Stimulated activated CD8-positive, alpha-beta memory T cell treated with anti-CD3 and anti-CD28 coated beads, Interleukin-4, amount 100 ng/mL, for 1 hour (primary cell): ENCODE results near the gene GOLGA8T.
A peak's percentile ranks its signal among the peaks of the same experiment; 100 is the strongest.
"Not testable (repeated sequence)": the region's sequence is repeated elsewhere in the genome, so short reads cannot be mapped to it uniquely, and the experiment has no call there.

Experiments
- DNase-seq, 2 donors: peaks; one replicate each; pipeline ENCODE4 v3.0.0-alpha.2; 2020; ENCODE audit warnings: low read depth in 2 of 2, low spot score in 1 of 2

GOLGA8T gene

GRCh38 chr15:30134751-30135150 lies at the start of gene GOLGA8T:
TSS of gene GOLGA8T (plus strand) at chr15:30135051. CDS start at chr15:30135149, 98 bp downstream.
- not testable (repeated sequence) for DNase-seq

GRCh38 chr15:30097827-30098226 lies 37.0 kb upstream of the GOLGA8T start:
- not testable (repeated sequence) for DNase-seq

DNA sequence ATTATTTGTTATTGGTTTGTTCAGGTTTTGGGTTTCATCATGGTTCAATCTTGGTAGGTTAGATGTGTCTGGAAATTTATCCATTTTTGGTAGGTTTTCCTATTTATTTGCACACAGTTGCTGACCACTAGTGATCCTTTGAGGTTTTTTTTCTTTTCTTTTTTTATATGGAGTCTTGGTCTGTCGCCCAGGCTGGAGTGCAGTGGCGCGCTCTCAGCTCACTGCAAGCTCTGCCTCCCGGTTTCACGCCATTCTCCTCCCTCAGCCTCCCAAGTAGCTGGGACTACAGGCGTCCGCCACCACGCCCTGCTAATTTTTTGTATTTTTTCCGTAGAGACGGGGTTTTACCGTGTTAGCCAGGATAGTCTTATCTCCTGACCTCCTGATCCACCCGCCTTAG lies 32.0 kb upstream of the GOLGA8T start:
- DNase-seq = not testable (repeated sequence)

- not testable (repeated sequence) for DNase-seq
Measured at GRCh38 chr15:30103941-30104507, 30.8 kb upstream of the GOLGA8T start.

GRCh38 chr15:30110591-30110990 lies 24.3 kb upstream of the GOLGA8T start:
- not testable (repeated sequence) for DNase-seq

GRCh38 chr15:30130066-30130465 lies 4.8 kb upstream of the GOLGA8T start:
- DNase-seq = not testable (repeated sequence)

- DNase-seq = not testable (repeated sequence)
Measured at GRCh38 chr15:30143246-30143645, 8.4 kb downstream of the GOLGA8T start.

GRCh38 chr15:30149891-30150290 lies 15.0 kb downstream of the GOLGA8T start:
- not testable (repeated sequence) for DNase-seq

DNA sequence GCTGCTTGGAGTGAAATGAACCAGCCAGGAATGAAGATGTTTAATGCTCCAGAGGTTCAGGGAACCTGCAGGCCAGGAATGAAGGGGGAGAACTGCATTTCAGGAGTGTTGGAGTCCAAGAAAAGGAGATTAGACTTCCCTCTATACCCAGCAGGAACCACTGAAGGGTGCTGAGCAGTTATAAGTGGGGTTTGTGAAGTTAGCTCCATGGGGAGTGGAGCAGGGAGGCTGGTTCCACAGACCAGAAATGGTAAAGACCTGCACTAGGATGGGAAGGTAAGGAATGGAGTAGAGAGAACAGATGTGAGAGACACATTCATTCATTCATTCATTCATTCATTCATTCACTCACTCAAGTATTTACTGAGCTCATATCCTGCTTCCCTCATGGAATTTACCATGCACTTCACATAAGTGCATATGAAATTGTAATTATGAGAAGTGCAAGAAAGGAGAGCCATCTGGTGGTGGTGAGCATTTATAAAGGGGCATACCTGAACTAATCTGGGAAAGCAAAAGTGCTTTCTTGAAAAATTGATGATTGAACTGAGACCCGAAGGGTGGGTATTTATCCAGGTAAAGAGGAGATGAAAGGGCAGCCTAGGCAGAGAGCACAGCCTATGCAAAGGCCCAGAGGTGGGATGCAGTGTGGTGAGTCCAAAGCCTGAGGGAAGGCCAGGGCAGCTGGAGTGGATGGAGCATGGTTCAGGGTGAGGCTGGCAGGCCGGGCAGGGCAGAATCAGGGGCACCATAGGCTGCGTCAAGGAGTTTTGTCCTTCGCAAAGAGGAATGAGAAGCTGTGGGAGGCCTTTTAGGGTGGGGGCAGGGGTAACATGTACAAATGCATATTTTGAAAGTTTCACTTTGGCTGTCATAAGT lies 27.9 kb downstream of the GOLGA8T start:
- not testable (repeated sequence) for DNase-seq

DNA sequence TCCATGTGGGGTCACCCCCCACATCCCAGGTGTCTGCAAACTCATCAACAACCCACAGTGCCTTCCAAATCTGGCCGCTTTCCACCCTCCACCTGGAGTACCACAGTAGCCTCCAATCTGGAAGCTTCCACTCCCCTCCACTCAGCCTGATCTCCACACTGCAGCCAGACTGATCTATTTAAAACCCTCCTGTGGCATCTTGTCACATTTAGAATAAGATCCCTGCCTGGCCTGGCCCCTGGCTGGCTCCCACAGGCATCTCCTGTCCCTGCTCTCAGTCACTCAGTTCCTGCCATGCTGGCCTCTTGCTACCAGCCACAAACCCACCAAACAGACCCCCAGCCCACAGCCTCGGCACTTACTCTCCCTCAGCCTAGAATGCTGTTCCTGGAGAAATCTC lies 28.9 kb downstream of the GOLGA8T start:
- not testable (repeated sequence) for DNase-seq

GRCh38 chr15:30164257-30164656 lies 29.4 kb downstream of the GOLGA8T start:
- not testable (repeated sequence) for DNase-seq

- DNase-seq = not testable (repeated sequence)
Measured at GRCh38 chr15:30167403-30167802, 32.6 kb downstream of the GOLGA8T start.

DNA sequence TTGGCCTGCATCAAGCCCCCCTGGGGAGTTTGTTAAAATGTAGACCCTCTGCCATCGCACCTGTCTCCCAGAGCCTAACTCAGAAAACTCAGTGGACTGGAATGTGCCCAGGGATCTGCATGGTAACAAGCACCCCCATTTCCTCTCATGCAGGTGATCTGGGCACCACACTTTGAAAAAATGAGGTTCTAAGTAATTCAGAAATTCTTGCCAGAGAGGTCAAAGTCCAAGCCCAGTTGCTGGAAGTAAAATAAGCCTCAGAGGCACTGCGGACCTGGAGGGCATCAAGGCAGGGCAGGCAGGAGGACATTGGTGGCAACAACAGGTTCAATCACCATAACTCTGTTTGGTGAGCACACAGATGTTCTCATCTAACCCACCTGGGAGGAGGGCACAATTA lies 33.0 kb downstream of the GOLGA8T start:
- DNase-seq = not testable (repeated sequence)

GRCh38 chr15:30171452-30171851 lies 36.6 kb downstream of the GOLGA8T start:
- not testable (repeated sequence) for DNase-seq

GRCh38 chr15:30173041-30173608 lies 38.3 kb downstream of the GOLGA8T start:
- peak; percentile 27 to 32 for DNase-seq

DNA sequence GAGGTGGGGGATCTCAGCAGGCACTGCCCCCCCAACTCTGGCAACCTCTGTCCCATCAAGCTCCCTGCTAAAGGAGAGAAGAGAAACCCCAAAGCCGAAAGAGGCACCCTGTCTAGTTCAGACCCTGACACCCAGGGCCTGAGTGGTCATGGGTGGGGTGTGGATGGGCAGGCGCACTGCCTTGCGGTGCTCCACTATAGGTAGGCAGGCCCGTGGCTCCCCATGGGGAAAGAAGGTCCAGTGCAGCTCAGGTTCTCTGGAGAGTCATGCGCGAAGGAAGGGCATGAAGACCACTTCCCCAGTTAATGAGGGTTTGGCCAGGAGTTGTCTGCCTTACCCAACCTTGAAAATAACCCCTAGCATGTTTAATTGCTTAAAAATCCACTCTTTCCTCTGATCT lies 40.4 kb downstream of the GOLGA8T start:
- not testable (repeated sequence) for DNase-seq

DNA sequence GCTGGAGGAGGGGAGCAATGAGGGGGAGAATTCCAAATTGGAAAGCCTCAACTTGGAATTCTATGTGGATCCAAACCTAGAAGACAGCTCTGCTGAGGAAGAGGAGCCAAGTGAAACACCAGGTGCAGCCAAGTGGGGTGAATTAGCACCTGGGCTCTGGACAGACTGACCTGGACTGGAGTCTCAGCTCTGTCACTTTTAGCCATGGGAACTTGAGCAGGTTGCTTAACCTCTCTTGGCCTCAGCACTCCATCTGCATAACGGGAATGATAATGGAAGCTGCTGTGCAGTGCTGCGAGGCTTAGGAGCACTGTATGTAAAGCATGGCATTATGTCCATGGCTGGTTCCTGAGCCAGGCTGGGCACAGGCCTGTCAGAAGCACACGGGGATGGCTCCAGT lies 41.8 kb downstream of the GOLGA8T start:
- DNase-seq = not testable (repeated sequence)

GRCh38 chr15:30179814-30180213 lies 45.0 kb downstream of the GOLGA8T start:
- DNase-seq = not testable (repeated sequence)

DNA sequence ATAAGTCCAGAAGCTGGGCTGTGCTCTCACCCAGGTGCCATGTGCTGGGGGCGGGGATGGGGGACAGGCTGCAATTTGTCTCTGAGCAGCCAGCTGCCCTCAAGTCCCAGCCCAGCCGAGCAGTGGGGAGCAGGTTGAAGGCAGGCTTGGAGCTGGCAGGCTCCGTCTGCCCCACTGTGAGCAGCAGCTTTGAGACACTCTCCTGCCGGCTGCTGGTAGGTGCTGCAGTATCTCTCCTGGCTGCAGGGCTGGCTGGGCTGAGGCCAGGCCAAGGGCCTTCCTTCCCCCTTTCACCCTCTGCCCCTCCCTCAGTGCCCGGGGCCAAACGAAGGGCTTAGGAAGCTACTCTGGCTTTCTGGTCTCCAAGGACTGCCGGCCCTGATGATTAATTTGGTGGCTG lies 50.6 kb downstream of the GOLGA8T start:
- DNase-seq = not testable (repeated sequence)

GRCh38 chr15:30187429-30187828 lies 52.6 kb downstream of the GOLGA8T start:
- not testable (repeated sequence) for DNase-seq

DNA sequence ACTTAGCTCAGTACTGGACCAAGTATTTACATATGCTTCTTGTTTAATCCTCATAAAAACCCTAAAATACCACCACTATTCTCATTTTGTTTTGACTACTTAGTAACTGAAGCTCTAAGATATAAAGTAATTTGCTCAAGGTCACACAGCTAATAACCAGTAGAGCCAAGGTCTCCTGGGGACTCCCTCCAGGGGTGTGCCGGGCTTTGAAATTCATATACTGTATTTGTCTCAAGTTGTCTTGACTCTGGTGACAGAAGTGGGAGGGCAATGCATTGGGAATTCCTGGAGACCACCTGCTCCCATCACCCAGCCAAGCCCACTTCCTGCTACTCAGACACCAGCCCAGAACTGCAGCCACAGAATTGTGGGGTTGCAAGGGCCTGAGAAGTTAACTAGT lies 54.9 kb downstream of the GOLGA8T start:
- DNase-seq = not testable (repeated sequence)

DNA sequence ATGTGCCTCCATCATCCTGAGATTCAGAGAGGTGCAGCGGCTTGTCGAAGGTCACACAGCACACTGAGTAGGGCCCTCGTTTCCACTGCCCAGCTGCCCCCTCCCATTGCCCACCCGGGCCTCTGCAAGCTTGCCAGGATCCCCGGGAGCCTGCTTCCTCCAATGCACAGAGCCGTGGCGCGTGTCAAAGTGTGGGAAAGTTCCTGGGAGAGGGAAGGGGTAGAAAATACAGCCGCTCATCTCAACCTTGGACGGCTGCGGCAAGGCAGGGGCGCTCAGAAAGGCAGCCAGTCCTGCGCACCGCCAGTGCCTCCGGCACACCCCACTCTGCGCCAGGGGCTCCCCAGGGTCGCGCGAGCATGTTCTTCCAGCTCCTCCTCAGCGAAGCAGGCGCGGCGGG lies 56.3 kb downstream of the GOLGA8T start:
- DNase-seq = not testable (repeated sequence)
